ENCODE results near the gene GPR62.
A peak's percentile ranks its signal among the peaks of the same experiment; 100 is the strongest.
"Not testable (repeated sequence)": the region's sequence is repeated elsewhere in the genome, so short reads cannot be mapped to it uniquely, and the experiment has no call there.

The GPR62 gene

DNA sequence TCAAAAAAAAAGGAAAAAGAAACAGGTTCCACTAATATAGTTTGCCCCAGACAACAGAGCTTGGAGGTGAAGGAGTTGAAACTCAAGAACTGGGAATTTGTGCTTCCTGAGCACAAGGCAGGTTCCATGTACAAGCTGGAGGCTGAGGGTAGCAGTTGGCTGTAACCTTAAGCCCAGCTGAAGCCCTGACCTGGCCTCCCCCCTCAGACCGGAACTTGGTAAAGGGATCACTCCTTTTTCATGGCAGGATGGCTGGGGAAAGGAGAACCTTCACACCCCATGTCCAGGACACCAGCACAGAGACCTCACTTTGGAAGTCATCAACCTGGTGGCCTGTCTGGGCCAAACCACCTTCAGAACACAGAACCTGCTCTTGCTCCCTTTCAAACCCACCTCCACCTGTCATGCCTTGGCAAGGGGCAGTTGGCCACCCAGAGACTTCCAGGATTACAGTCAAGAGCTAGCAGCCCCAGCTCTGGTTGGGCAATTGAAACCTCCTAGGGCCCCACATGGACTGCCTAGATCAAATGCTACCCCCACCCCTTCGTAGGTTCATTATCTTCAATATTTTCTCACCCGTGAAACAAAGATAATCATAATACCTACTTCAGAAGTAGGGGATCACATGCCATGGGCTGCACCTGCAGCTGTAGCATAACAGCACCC lies 37.0 kb downstream of the GPR62 start:
- DNase-seq (ENCODE audit: low read depth) = no peak

DNA sequence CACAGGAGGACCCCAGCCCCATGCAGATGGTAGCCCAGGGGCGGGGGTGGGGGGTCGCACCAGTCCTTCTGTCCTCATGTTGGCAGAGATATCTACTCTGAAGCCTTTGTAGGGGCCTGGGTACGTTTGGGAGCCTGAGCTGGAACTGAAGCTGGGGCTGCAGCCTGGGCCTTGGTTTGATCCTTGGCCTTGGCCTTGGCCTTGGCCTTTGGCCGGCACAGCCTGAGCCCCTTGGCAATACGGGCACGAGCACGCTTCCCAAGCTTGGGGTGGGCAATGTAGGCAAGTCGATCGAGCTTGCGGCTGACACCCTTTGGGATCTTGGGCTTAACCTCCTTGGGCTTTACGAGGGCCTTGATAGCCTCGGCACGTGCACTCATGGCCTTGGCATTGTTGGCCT lies 38.5 kb downstream of the GPR62 start:
- DNase-seq (ENCODE audit: low read depth) = not testable (repeated sequence)

DNA sequence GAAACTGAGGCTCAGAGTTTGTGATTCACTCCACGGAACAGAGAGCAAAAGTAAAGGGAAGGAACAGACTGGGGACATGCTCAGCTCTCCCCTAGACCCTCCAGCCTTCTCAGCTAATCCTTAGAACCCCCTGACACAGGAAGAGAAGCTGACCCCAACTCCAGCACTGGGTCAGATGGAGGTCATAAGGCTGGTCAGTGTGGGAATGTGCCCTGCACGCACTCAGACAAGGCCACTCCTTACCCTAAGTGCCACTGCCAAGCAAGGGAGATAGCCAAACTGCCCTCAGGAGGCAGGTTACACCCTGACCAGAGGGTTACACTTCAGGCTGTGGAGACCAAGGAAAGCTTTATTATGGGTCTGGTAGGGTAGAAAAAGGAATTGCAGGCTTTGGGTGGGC lies 39.3 kb downstream of the GPR62 start:
- no peak for DNase-seq (ENCODE audit: low read depth)

DNA sequence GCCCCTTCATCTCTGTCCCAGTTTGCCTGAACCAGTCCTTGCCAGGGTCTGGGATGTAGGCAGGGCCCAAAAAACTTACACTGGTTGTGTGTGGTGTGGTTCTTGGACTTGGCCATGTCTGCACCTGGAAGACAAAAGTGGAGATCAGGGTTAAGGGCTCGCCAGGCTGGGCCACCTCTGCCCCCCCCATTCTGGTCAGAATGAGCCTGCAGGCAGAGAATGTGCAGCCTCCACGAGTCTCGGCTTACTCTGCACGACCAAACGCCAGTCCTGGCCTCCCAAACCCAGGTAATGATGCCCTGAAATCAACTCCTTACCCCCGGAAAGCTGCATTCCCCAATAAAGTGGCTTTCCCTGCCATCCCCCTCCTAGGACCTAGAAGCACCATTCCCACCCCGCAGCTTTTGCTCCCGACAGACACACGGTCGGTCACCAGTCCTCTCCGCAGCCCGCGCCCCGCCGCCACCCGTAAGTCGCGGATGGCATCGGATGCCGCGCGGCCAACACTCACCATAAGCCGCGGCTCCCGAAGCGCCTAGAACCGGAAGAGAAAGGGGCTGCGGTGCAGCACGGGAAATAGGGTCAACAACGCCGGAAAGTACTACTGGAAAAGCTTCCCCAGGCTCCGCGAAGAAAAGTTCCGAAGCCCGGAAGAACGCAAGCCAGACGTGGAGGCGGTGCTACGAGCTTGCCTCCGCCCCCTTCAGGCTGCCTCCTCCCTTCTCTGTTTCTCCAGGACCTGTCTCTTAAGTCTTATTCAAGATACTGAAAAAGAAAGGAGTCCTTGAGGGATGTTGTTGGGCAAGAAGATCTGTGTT lies 40.4 kb downstream of the GPR62 start, which contains the start of gene RPL29:
RPL29 (minus strand) TSS at position 550 of the 818 bp plus-strand sequence; CDS start at position 116, 434 bp downstream.
- peak; percentile 86 for DNase-seq (ENCODE audit: low read depth)

DNA sequence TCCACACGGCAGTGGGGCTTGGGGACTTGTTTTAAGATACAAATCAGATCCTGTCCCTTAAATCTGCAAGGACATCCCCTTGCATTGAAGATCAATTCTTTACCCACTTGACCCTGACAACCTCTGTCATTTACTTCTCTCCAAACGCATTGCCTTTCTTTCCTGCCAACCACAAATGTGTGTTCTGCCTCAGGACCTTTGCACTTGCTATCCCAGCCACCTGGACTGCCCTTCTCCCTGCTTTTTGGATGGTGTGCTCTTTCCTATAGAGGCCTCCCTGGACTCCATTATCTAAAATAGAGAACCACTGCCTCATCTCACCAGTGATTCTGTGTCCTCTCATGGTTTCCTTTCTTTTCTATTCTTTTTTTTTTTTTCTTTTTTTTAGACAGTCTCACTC lies 42.0 kb downstream of the GPR62 start:
- no peak for DNase-seq (ENCODE audit: low read depth)

DNA sequence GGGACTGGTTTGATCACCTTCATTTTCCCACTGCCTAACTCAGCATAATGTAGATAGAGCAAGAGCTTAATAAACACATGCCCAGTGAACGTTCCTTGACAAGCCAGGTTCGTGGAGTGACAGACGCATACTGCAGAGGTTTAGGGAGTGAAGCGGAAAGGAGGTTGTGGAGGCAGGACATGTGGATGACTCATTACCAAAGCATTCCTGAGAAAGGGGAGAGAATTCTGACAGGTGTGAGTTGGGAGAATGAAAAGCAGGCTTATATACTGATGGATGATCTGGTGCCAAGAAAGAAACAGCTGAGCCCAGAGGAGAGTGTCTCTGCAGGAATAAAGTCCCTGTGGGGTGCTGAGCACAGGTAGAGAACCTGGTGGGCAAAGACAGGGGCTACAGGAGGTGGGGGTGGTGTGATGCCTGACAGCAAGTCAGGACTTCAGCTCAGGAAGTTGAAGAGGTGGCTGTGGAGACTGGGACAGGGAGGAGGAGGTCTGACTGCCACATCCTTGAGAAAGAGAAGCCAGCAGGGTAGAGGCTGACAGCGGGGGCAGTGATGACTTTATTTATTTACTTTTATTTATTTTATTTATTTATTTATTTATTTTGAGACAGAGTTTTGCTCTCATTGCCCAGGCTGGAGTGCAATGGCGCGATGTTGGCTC lies 42.9 kb downstream of the GPR62 start:
- no peak for DNase-seq (ENCODE audit: low read depth)

DNA sequence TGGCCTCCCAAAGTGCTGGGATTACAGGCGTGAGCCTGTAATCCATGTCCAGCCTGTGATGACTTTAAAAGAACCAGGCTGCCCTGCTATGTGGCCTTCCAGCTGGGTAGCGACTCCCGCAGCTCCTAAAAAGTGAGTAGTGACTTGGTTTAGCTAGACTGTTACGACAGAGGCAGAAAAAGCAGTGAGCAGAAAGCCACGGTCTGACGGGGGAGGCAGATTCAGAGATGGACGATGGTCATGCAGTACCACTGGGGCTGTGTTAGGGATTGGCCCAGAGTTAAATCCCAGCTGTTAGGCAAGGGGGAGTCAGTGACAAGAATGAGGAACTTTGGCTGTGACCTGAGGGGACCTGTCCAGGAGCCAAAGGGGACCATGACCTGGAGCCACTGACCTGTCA lies 43.6 kb downstream of the GPR62 start:
- DNase-seq (ENCODE audit: low read depth) = no peak

DNA sequence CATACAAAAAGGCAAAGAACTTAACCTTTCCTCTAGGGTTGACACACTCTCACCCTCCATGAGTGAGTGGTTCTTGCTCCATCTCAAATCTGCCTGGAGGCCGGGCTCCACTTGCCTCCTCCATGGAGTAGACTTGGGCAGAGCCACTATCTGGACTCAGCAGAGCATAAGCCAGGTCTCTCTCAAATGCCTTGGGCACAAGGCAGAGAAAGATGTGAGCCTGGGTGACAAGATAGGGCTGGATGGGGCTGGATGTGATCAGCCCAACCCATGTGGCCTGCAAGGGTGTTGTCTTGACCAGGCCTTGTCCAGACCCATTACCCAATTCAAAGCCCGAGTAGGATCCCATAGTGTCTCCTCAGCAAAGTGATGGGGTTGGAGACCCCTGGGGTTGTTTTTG lies 44.7 kb downstream of the GPR62 start:
- DNase-seq (ENCODE audit: low read depth) = no peak

DNA sequence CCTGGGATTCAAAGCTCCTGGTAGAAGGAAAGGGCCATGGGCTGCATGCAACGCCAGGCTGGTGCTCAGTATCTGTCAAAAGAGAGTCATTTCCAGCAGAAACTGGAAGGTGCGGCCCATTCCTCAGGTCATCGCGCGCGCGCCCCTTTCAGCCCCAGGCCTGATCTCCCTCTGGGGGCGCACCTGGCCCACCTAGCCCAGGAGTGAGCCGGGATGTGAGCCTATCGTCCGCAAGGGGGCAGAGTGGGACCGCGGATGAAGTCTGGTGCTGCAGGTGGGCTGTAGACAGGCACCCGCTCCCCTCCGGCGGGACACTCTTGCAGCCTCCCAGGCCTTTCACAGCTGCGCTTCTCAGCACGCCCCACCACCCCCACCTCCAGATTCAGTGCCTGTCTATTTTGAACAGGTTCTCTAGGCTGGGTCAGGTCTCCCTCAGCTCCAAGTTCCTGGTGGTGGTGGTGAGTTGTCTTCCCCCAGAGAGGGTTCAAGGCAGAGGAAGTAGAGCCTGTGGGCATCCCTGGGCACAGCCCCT lies 46.3 kb downstream of the GPR62 start:
- peak; percentile 77 for DNase-seq (ENCODE audit: low read depth)

DNA sequence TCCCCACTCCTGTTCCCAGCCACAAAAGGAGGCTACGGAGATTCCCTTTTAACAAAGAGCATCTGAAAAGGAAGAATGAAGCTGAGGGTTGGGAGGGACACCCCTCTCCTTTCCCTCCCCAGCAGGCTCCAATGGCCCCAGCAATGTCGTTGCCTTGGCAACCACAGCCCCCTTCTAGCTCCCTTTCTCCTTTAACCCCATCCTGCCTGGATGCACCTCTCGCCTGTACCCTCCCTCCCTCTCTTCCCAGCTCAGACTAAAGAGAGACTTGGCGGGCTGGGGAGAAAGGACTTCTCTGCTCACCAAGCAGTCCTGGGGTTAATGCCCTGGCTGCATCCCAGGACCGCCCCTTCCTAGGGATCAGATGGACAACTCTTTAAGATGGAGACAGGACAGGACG lies 47.6 kb downstream of the GPR62 start:
- DNase-seq (ENCODE audit: low read depth) = no peak

DNA sequence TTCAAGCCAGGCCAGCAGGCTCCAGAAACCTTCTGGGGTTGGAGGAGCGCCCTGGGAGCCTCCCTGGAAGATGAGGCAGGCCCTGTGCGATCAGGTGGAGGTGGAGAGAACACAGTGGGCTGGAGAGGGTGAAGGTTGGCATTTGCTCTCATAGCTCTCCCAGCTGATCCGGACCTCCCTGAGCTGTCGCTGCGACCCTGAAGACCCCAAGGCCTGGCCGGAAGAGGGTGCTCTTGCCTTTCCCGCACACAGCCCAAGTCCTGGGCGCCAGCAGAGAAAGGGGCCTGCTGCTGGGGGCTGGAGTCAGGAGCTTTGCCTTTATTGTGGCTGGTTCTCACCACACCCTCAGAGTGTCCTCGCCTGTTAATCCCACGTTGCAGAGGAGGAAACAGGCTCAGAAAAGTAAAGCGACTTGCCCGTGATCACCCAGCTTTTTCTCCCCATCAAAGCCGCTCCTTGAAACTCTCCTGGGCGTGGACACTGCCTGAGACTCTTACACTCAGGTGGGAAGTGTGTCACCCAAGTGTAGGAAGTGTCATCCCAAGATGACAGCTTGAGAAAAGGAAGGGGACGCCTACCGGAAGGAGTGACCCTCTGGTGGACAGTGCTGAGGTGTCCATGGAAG lies 49.1 kb downstream of the GPR62 start:
- DNase-seq (ENCODE audit: low read depth) = no peak

DNA sequence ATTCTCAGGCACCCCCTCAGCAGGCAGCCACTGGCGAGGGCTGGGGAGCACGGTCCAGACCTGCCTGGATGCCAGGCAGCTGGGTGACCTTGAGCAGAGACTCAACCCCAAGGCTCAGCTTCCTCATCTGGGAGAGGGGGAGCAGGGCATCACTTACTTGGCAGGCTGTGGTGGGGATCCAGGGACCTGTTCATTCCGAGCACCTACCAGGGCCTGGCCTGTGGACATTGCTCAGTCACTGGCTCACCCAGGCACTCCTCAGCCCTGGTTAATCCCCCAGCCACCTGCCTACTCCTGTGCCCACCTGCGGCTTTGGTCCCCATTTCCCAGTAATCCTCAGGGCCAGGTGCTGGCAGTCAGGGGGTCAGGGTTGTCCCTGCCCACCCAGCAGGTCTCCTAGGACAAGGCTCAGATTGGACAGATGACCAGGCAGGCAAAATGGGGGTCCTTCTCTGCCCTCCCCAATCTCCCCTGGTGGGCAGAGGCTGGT lies 49.8 kb downstream of the GPR62 start:
- DNase-seq (ENCODE audit: low read depth) = no peak

DNA sequence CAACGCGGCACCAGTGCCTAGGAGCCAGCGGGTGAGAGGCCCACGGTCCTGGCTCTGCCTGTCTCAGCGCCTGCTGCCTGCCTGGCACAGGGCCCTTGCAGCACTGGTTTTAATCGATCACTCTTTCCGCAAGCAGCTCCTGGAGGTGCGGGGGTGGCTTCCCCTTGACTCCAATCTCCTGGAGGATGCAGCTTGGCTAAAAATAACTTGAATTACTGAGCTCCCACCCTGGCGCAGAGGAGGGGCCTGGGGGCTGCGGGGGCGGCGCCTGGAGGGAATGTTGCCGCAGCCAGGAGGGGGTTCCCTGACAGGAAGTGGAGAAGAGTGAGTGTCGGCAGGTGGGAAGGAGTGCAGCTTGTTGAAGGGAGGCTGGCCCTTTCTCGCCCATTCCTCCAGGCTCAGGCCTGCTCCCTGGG lies 50.4 kb downstream of the GPR62 start:
- no peak for DNase-seq (ENCODE audit: low read depth)

DNA sequence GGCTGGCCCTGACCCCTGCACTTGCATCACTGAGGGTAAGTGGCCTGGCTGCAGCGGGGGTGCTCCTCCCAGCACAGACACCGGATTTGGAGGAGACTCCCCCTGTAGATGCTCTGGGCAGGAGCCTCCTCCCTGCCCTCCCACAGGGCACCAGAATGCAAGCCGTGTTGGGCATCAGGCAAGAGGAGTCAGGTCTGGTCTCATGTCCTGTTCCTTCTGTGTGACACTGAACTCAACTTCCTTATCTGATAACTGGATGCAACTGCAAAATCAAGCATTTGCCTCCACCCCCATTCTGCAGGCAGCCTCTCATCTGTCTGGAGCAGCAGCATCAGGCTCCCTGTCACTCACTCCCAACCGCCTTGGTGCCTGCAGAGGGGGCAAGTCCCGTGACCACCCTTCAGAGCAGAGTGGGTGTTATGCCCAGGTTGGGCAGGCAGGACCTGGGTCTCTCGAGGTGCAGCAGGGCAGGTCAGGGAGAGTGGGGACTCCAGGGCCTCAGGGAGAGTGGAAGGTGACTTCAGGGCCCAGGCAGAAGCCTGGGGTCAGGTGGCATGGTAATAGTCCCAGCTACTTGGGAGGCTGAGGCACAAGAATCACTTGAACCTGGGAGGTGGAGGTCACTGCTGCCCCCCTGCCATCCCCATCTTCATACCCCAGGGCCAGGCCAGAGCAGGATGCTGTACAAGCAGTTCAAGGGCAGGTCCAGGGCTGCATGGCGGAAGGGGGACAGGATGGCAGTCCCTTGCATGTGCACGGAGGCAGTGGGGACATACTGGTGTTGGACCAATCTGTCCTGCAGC lies 51.0 kb downstream of the GPR62 start:
- DNase-seq (ENCODE audit: low read depth) = no peak

DNA sequence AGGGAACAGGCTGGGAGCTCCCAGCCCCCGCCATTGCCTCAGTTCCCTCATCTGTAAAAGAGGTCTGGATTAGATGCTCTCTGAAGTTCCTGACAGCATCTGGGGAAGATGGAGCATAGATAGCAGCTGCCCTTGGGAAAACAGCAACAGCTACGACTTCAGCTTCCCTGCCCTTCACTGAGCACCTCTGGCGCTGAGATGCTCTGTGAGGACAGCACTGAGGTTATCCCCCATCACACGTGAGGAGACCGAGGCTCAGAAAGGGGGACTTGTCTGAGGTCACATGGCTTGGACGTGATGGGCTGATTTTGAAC lies 51.6 kb downstream of the GPR62 start:
- no peak for DNase-seq (ENCODE audit: low read depth)

All from activated T-helper 9 cell treated with anti-CD3 and anti-CD28 coated beads, Interleukin-2, amount 50 U/mL, for 16 hours (primary cell).